Activated B cell treated with CpG ODN at 0.5 μM for 24 hours (primary cell): ENCODE data around the gene NUDT5. TPM values are rescaled to one million over a fixed set of nuclear protein-coding genes. Genes with fewer than 3 reads are reported as not detected.

Experiments
- ATAC-seq: fragments of 200-7000 bp; cut with Tn5 transposase; one replicate; pipeline ENCODE4 v1.10.0; 2021; ENCODE audit warnings: low read depth, mild to moderate bottlenecking, moderate library complexity
- CTCF ChIA-PET: fragments of 350-600 bp; sonication (Branson Sonifier 250); formaldehyde crosslinking; loops from one replicate; lab custom pipeline; 2021; ENCODE audit warnings: antibody characterized with exemption; lab: Charles Lee
- POLR2A ChIA-PET: fragments of 350-600 bp; sonication (Branson Sonifier 250); formaldehyde crosslinking; loops from one replicate; lab custom pipeline; 2021; ENCODE audit warnings: antibody characterized with exemption; lab: Charles Lee
- DNase-seq: peaks from one replicate; pipeline ENCODE4 v3.0.0; 2022
- H3K27ac Mint-ChIP-seq: one replicate; pipeline ENCODE4 v1.8.0; 2020; ENCODE audit warnings: mixed read lengths
- H3K27me3 Mint-ChIP-seq: one replicate; pipeline ENCODE4 v1.8.0; 2021; ENCODE audit warnings: mixed read lengths
- H3K36me3 Mint-ChIP-seq: one replicate; pipeline ENCODE4 v1.8.0; 2021; ENCODE audit warnings: low read depth, mixed read lengths
- H3K4me1 Mint-ChIP-seq: one replicate; pipeline ENCODE4 v1.8.0; 2021; ENCODE audit warnings: mixed read lengths
- H3K4me3 Mint-ChIP-seq: one replicate; pipeline ENCODE4 v1.8.0; 2020; ENCODE audit warnings: mild to moderate bottlenecking, mixed read lengths
- H3K9me3 Mint-ChIP-seq: one replicate; pipeline ENCODE4 v1.8.0; 2020; ENCODE audit warnings: mixed read lengths
- CTCF ChIP-seq: fragments of 200-600 bp; IDR thresholded peaks from one replicate; pipeline ENCODE4 v1.8.0; 2022; ENCODE audit warnings: antibody characterized with exemption, mild to moderate bottlenecking
- intact Hi-C: fragments of 100-400 bp; cut with micrococcal nuclease; formaldehyde crosslinking; loops from one replicate; pipeline ENCODE4 v1.15.1; 2024
- total RNA-seq: library from RNA; stranded (reverse); gene quantifications from 2 replicates; pipeline ENCODE4 v1.2.3, GENCODE V29; 2022

NUDT5 gene
- total RNA-seq, 1 donor from 2014 or later: 53.2 TPM

DNA sequence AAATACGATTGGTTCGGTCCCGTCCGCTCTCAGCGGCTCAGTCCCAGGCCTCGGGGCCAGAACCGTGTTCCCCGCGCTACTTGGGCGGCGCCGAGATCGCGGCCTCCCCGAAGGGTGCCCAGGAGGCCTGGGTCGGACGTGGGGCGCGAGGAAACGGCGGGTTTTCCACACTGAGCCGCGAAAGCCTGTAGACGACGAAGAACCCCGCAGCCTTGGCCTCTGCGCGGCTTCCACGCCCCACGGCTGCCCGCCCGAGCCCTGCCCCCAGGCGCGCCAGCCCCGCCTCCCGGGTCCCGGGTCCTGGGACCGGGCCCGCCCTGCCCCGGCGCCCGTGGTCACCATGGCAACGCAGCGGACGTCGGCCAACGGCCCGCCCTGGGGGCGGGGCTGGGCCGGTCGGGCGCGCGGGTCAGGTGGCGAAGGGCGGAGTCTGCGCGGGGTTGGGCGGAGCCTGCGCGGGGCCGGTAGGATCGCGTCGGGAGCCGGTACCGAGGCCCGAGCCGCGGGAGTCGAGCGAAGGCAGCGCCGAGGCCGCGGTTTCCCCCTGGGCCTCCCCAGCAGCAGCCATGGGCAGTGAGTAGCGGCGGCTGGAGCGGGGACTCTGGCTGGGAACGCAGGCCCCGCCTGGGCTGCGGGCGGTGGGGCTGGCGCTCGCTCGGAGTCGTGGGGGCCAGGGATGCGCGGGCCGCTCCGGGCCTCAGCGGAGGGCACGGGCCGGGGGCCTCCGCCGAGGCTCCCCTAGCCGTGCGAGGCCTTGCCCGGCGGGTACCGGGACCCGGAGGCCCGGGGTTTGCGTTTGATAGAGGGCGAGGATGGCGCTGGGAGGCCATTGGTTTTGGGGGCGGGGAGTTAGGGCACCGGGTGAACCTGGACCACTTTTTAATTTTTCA lies 66.2 kb downstream of the NUDT5 start, which contains the start of gene SEC61A2:
Gene SEC61A2 (plus strand): TSS at position 456 of the 890 bp plus-strand sequence. CDS start 111 bp downstream, at position 567.
- CTCF ChIA-PET: interaction anchor here (1.2 kb wide), 2 partner anchors 8 to 87 kb away, joined by 3 to 6 read pairs; partner anchors contain the start of gene UPF2
- Mint-ChIP-seq H3K4me1 (peaks cover 15% of the 10 kb centered on the region), H3K27ac (peak within 1 kb of the TSS; percentile 88), H3K27me3 (no peaks in the 10 kb centered on the region), H3K36me3 (peaks cover 13% of the 10 kb centered on the region), H3K4me3 (peak within 1 kb of the TSS; percentile 90), H3K9me3 (no peaks in the 10 kb centered on the region)
- intact Hi-C loops: loop anchor here (1.0 to 5.0 kb wide), 9 partner anchors 7 to 773 kb away; partner anchors contain the start of genes DHTKD1 and NUDT5
- TF ChIP-seq CTCF: no peak
- DNase-seq (peak; percentile 100), ATAC-seq (peak; percentile 89)
- POLR2A ChIA-PET: interaction anchor here (0.6 to 4.2 kb wide), 11 partner anchors 17 to 135 kb away, joined by 3 to 39 read pairs (median 4); partner anchors contain the start of genes CDC123, DHTKD1, NUDT5 and UPF2

DNA sequence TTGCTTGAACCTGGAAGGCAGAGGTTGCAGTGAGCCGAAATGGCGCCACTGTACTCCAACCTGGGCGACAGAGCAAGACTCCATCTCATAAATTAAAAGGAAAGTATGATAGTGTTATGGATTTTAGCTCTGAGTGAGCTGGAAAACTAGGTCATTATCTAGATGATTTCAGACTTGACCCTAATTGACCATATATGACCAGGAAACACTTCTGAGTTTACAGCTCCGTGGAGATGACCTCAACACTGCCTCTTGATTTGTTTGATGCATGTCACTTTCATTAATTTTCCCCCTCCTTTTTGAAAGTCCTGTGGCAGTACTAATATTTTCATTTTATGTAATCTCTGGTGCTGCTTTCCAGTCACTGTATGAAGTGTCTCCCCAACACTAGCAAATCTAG lies 74.0 kb downstream of the NUDT5 start:
- peaks cover 60% of the 10 kb centered on the region for H3K36me3 Mint-ChIP-seq
- POLR2A ChIA-PET: interaction anchor here (0.7 to 1.9 kb wide), 5 partner anchors 18 to 128 kb away, joined by 3 to 34 read pairs (median 4); partner anchors contain the start of genes DHTKD1 and UPF2

More for the DNA sequence above, 74.0 kb downstream of the NUDT5 start:
- Mint-ChIP-seq H3K4me1 (peaks cover 26% of the 10 kb centered on the region), H3K9me3 (no peaks in the 10 kb centered on the region), H3K27ac (peak overlapping the region; percentile 92), H3K4me3 (peak overlapping the region; percentile 68), H3K27me3 (no peaks in the 10 kb centered on the region)
- intact Hi-C loops: loop anchor here (1.0 kb wide), 3 partner anchors 9 to 78 kb away; no protein-coding TSS in a partner anchor
- DNase-seq (no peak), ATAC-seq (no peak)
- no peak for TF ChIP-seq CTCF
- CTCF ChIA-PET: interaction anchor here (1.0 kb wide), 1 partner anchor 8 kb away, joined by 3 read pairs; no protein-coding TSS in a partner anchor

Other genes with a start within 250 kb of the NUDT5 start
- gene UPF2, start 153.1 kb downstream of the NUDT5 start, total RNA-seq: 57.9 and 58.0 TPM in 2 replicates
- gene DHTKD1, start 126.9 kb downstream of the NUDT5 start, total RNA-seq: 58.2 and 60.7 TPM in 2 replicates
- 13.3 and 20.8 TPM in 2 replicates for gene SEC61A2, start 66.2 kb downstream of the NUDT5 start, total RNA-seq
- 81.1 and 84.6 TPM in 2 replicates for gene CDC123, start 297 bp upstream of the NUDT5 start, total RNA-seq
- 51.7 and 58.8 TPM in 2 replicates for gene CAMK1D, start 153.7 kb upstream of the NUDT5 start, total RNA-seq